RKO (cell line): ENCODE results near the gene ADK.
A peak's percentile ranks its signal among the peaks of the same experiment; 100 is the strongest.
"Not testable (repeated sequence)": the region's sequence is repeated elsewhere in the genome, so short reads cannot be mapped to it uniquely, and the experiment has no call there.

ENCODE experiments used
- DNase-seq: peaks from one replicate; pipeline ENCODE4 v3.0.0-alpha.2; 2016; ENCODE audit warnings: low spot score

The ADK gene

GRCh38 chr10:74243067-74243466, 92.0 kb downstream of the ADK start:
- no peak for DNase-seq

GRCh38 chr10:74244097-74244685, 93.2 kb downstream of the ADK start:
- DNase-seq: peak; percentile 60

GRCh38 chr10:74244807-74245206, 93.8 kb downstream of the ADK start:
- DNase-seq: no peak

GRCh38 chr10:74246495-74246894, 95.5 kb downstream of the ADK start:
- no peak for DNase-seq

- DNase-seq: no peak
These were observed 98.8 kb downstream of the ADK start for GRCh38 chr10:74249865-74250264.

GRCh38 chr10:74255214-74255613, 104.2 kb downstream of the ADK start:
- DNase-seq: no peak

- no peak for DNase-seq
These were observed 104.9 kb downstream of the ADK start for GRCh38 chr10:74255888-74256357.

- no peak for DNase-seq
These were observed 111.8 kb downstream of the ADK start for GRCh38 chr10:74262856-74263255.

GRCh38 chr10:74263996-74264395, 113.0 kb downstream of the ADK start:
- DNase-seq: no peak

- DNase-seq: no peak
These were observed 121.3 kb downstream of the ADK start for GRCh38 chr10:74272288-74272687.

GRCh38 chr10:74275755-74276290, 124.8 kb downstream of the ADK start:
- DNase-seq: no peak

- DNase-seq: no peak
These were observed 125.4 kb downstream of the ADK start for GRCh38 chr10:74276416-74276815.

GRCh38 chr10:74282151-74282847, 131.3 kb downstream of the ADK start:
- no peak for DNase-seq

- no peak for DNase-seq
These were observed 131.8 kb downstream of the ADK start for GRCh38 chr10:74282848-74283210.

GRCh38 chr10:74289188-74289587, 138.2 kb downstream of the ADK start:
- DNase-seq: no peak

GRCh38 chr10:74289951-74290350, 138.9 kb downstream of the ADK start:
- DNase-seq: no peak

GRCh38 chr10:74290708-74291107, 139.7 kb downstream of the ADK start:
- DNase-seq: no peak

- DNase-seq: no peak
These were observed 141.9 kb downstream of the ADK start for GRCh38 chr10:74292871-74293427.

- DNase-seq: no peak
These were observed 142.8 kb downstream of the ADK start for GRCh38 chr10:74293686-74294371.

GRCh38 chr10:74297389-74298080, 146.5 kb downstream of the ADK start:
- no peak for DNase-seq

GRCh38 chr10:74300074-74300621, 149.1 kb downstream of the ADK start:
- not testable (repeated sequence) for DNase-seq

- DNase-seq: no peak
These were observed 149.6 kb downstream of the ADK start for GRCh38 chr10:74300666-74301065.
